GM18502 (cell line): ENCODE measurements around the gene MFSD2A.
"Not testable (repeated sequence)": the region's sequence is repeated elsewhere in the genome, so short reads cannot be mapped to it uniquely, and the experiment has no call there.

Experiments used
- ATAC-seq: cut with Tn5 transposase; IDR thresholded peaks from one replicate; pipeline ENCODE4 v1.9.1; 2021; ENCODE audit warnings: mild to moderate bottlenecking; ENCODE audit not compliant: unreplicated experiment, poor library complexity

MFSD2A gene

GRCh38 chr1:39962964-39963363 is 8.0 kb downstream of the MFSD2A start:
- ATAC-seq, result not testable (repeated sequence)

- ATAC-seq, result no peak
Observed at GRCh38 chr1:39964552-39964951, 9.6 kb downstream of the MFSD2A start.

GRCh38 chr1:39965044-39965443 is 10.1 kb downstream of the MFSD2A start:
- ATAC-seq, result no peak

- no peak for ATAC-seq
Observed at GRCh38 chr1:39969048-39969447, 14.1 kb downstream of the MFSD2A start.

- no peak for ATAC-seq
Observed at GRCh38 chr1:39969531-39970270, 14.8 kb downstream of the MFSD2A start.

- ATAC-seq, result no peak
Observed at GRCh38 chr1:39970274-39970673, 15.3 kb downstream of the MFSD2A start.

- no peak for ATAC-seq
Observed at GRCh38 chr1:39971138-39971537, 16.2 kb downstream of the MFSD2A start.

GRCh38 chr1:39973503-39974135 is 18.7 kb downstream of the MFSD2A start:
- no peak for ATAC-seq

GRCh38 chr1:39976732-39977131 is 21.8 kb downstream of the MFSD2A start:
- no peak for ATAC-seq

- ATAC-seq, result no peak
Observed at GRCh38 chr1:39977202-39977601, 22.3 kb downstream of the MFSD2A start.

- ATAC-seq, result no peak
Observed at GRCh38 chr1:39979654-39980053, 24.7 kb downstream of the MFSD2A start.

GRCh38 chr1:39980555-39981313 is 25.8 kb downstream of the MFSD2A start:
- no peak for ATAC-seq

GRCh38 chr1:39981385-39981784 is 26.4 kb downstream of the MFSD2A start:
- no peak for ATAC-seq

- ATAC-seq, result no peak
Observed at GRCh38 chr1:39981945-39982344, 27.0 kb downstream of the MFSD2A start.

- not testable (repeated sequence) for ATAC-seq
Observed at GRCh38 chr1:39984480-39984879, 29.5 kb downstream of the MFSD2A start.

- no peak for ATAC-seq
Observed at GRCh38 chr1:39984951-39985350, 30.0 kb downstream of the MFSD2A start.

GRCh38 chr1:39987869-39988268 is 32.9 kb downstream of the MFSD2A start:
- ATAC-seq, result no peak

GRCh38 chr1:39988618-39989343 is 33.8 kb downstream of the MFSD2A start:
- no peak for ATAC-seq

GRCh38 chr1:39990428-39990827 is 35.5 kb downstream of the MFSD2A start:
- no peak for ATAC-seq

- no peak for ATAC-seq
Observed at GRCh38 chr1:39992234-39992633, 37.3 kb downstream of the MFSD2A start.

GRCh38 chr1:39992888-39993287 is 37.9 kb downstream of the MFSD2A start:
- ATAC-seq, result no peak
